Mesendoderm (in vitro differentiated cells): ENCODE data around the gene LETM1.
A peak's percentile ranks its signal among the peaks of the same experiment; 100 is the strongest.

ENCODE experiments used
- DNase-seq: peaks from one replicate; pipeline ENCODE4 v3.0.0; 2013
- H2AK5ac ChIP-seq: 2 replicates; pipeline ENCODE4 v1.6.1; 2013; ENCODE audit warnings: low read length, inconsistent platforms
- H2BK120ac ChIP-seq: 2 replicates; pipeline ENCODE4 v1.6.1; 2013; ENCODE audit warnings: low read depth, mild to moderate bottlenecking, low read length, moderate library complexity, mixed read lengths
- H2BK15ac ChIP-seq: replicated peaks from 2 replicates; pipeline ENCODE4 v1.6.1; 2013; ENCODE audit warnings: low read depth, mild to moderate bottlenecking, moderate library complexity
- H2BK5ac ChIP-seq: 2 replicates; pipeline ENCODE4 v1.6.1; 2013; ENCODE audit warnings: low read length, inconsistent platforms
- H3K18ac ChIP-seq: 2 replicates; pipeline ENCODE4 v1.6.1; 2013; ENCODE audit warnings: mild to moderate bottlenecking, low read length, mixed read lengths
- H3K23ac ChIP-seq: one replicate; pipeline ENCODE4 v1.6.1; 2013; ENCODE audit warnings: low read length
- H3K27ac ChIP-seq: 2 replicates; pipeline ENCODE4 v1.5.1; 2013; ENCODE audit warnings: low read depth, mild to moderate bottlenecking, inconsistent platforms, low read length, moderate library complexity
- H3K27me3 ChIP-seq: 2 replicates; pipeline ENCODE4 v1.6.1; 2013; ENCODE audit warnings: low read length, control low read depth, mild to moderate bottlenecking, inconsistent platforms; ENCODE audit not compliant: insufficient read depth, poor library complexity
- H3K36me3 ChIP-seq: 2 replicates; pipeline ENCODE4 v1.6.1; 2013; ENCODE audit warnings: low read length, inconsistent platforms; ENCODE audit not compliant: control insufficient read depth, insufficient read depth
- H3K4ac ChIP-seq: one replicate; pipeline ENCODE4 v1.6.1; 2013; ENCODE audit warnings: low read depth, mild to moderate bottlenecking, low read length, moderate library complexity
- H3K4me1 ChIP-seq: 2 replicates; pipeline ENCODE4 v1.6.1; 2013; ENCODE audit warnings: low read depth, low read length, inconsistent platforms; ENCODE audit not compliant: control insufficient read depth
- H3K4me2 ChIP-seq: 2 replicates; pipeline ENCODE4 v1.6.1; 2013; ENCODE audit warnings: low read length
- H3K4me3 ChIP-seq: 2 replicates; pipeline ENCODE4 v1.5.1; 2013; ENCODE audit warnings: mild to moderate bottlenecking, low read length
- H3K56ac ChIP-seq: one replicate; pipeline ENCODE4 v1.6.1; 2013; ENCODE audit warnings: low read length
- H3K79me1 ChIP-seq: 2 replicates; pipeline ENCODE4 v1.6.1; 2013; ENCODE audit warnings: low read length, inconsistent platforms
- H3K79me2 ChIP-seq: 2 replicates; pipeline ENCODE4 v1.6.1; 2013; ENCODE audit warnings: mild to moderate bottlenecking, low read length; ENCODE audit not compliant: control insufficient read depth, insufficient read depth
- H3K9ac ChIP-seq: 2 replicates; pipeline ENCODE4 v1.6.1; 2013; ENCODE audit warnings: low read length, inconsistent platforms
- H4K5ac ChIP-seq: one replicate; pipeline ENCODE4 v1.6.1; 2013; ENCODE audit warnings: low read length
- H4K8ac ChIP-seq: one replicate; pipeline ENCODE4 v1.6.1; 2013; ENCODE audit warnings: low read depth, mild to moderate bottlenecking, control low read depth, low read length, moderate library complexity
- WGBS: extraction: QIAGEN DNeasy Blood & Tissue Kit; methylation state at CpG from one replicate; pipeline ENCODE4 v1.1.7; 2013; ENCODE audit warnings: low lambda C conversion rate, missing lambda C conversion rate; ENCODE audit not compliant: insufficient coverage; ENCODE audit errors: extremely low coverage; 5-methylcytosine and 5-hydroxymethylcytosine counted together

LETM1 gene

DNA sequence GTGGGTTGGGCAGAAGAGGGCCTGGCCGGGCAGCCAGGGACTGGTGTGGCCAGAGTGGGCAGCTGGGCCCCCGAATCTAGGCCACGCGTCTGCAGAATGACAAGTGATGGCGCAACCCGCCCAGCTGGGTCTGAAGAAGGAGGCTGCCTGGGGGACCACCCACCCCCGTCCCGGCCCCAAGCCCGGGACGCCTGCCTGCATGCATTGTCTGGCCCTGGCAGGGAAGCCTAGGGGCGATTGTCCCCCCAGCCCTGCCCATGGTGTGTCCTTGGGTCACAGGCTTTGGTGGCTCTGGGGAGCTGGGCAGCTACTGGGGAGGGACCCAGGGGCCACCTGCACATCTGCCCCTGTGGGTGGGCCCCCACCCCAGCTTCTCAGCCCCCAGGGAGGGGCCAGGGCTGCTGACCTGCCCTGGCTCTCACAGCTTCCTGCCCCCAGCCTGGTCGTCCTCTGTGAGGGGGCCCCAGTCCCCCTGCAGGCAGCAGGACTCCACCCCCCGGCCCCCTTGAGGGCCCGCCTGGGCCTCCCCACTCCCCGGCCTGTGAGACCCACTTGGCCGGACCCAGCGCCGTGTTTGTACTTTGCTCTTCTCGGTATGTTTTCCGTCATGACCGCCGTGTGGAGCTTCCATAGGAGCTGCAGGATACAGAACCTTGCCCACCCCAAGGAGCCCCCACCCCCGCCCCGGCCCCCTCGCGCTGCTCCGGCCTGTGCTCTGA lies 57.9 kb downstream of the LETM1 start:
- H3K27me3 ChIP-seq, result no peaks in the 10 kb centered on the region
- WGBS, result no CpG with 5 or more reads among the region's 27 CpGs
- H3K18ac ChIP-seq, result no peak overlapping the region
- no peaks in the 10 kb centered on the region for H3K4me1 ChIP-seq
- H3K4me2 ChIP-seq, result no peak overlapping the region
- H2BK15ac ChIP-seq, result no peak overlapping the region
- peaks cover 14% of the 10 kb centered on the region for H3K79me1 ChIP-seq
- H2AK5ac ChIP-seq, result no peak overlapping the region
- no peak overlapping the region for H3K23ac ChIP-seq
- no peak overlapping the region for H3K27ac ChIP-seq
- H3K4ac ChIP-seq, result no peak overlapping the region
- H2BK5ac ChIP-seq, result no peak overlapping the region
- H3K79me2 ChIP-seq, result peaks cover 18% of the 10 kb centered on the region
- no peak overlapping the region for H4K8ac ChIP-seq
- H3K36me3 ChIP-seq, result no peaks in the 10 kb centered on the region
- no peak overlapping the region for H3K56ac ChIP-seq
- no peak overlapping the region for H3K9ac ChIP-seq
- DNase-seq, result no peak
- no peak overlapping the region for H4K5ac ChIP-seq
- no peak overlapping the region for H3K4me3 ChIP-seq
- H2BK120ac ChIP-seq, result no peak overlapping the region

DNA sequence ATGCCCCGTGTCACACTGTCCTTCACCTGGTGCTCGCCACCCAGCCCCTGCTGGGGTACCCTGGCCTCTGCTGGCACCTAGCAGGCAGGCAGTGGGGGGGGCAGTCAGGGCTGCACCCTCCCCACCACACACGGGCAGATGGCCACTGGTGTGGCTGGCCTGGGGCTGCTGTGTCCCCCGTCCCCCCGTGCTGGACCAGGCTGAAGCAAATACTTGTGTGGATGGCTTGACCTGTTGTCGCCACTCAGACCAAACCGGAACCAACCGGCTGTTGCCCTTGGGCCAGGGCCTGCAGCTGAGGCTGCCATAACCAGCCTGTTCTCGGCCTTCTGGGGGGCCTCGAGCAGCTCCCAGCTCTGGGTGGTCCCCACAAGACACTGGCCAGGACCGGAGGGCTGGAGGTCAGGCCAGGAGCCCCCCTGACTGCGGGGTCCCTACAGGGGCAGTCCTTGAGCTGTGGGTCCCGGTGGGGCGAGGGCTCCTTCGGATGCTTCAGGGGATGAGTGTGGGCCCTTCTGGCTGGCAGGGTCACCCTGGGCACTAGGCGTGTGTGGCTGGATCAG lies 58.6 kb downstream of the LETM1 start:
- H2BK15ac ChIP-seq, result no peak overlapping the region
- no peak overlapping the region for H2AK5ac ChIP-seq
- no peak overlapping the region for H3K4ac ChIP-seq
- no peaks in the 10 kb centered on the region for H3K36me3 ChIP-seq
- no peak overlapping the region for H4K5ac ChIP-seq
- H3K27me3 ChIP-seq, result no peaks in the 10 kb centered on the region
- no peak overlapping the region for H3K18ac ChIP-seq
- no peak overlapping the region for H2BK5ac ChIP-seq
- H3K79me1 ChIP-seq, result peaks cover 14% of the 10 kb centered on the region
- H3K27ac ChIP-seq, result no peak overlapping the region
- no peak overlapping the region for H3K23ac ChIP-seq
- H3K79me2 ChIP-seq, result peaks cover 18% of the 10 kb centered on the region
- DNase-seq, result no peak
- H3K4me2 ChIP-seq, result no peak overlapping the region
- no peak overlapping the region for H2BK120ac ChIP-seq
- no peaks in the 10 kb centered on the region for H3K4me1 ChIP-seq
- WGBS, result no CpG with 5 or more reads among the region's 16 CpGs
- H3K9ac ChIP-seq, result no peak overlapping the region
- H3K4me3 ChIP-seq, result no peak overlapping the region
- H4K8ac ChIP-seq, result no peak overlapping the region
- no peak overlapping the region for H3K56ac ChIP-seq

DNA sequence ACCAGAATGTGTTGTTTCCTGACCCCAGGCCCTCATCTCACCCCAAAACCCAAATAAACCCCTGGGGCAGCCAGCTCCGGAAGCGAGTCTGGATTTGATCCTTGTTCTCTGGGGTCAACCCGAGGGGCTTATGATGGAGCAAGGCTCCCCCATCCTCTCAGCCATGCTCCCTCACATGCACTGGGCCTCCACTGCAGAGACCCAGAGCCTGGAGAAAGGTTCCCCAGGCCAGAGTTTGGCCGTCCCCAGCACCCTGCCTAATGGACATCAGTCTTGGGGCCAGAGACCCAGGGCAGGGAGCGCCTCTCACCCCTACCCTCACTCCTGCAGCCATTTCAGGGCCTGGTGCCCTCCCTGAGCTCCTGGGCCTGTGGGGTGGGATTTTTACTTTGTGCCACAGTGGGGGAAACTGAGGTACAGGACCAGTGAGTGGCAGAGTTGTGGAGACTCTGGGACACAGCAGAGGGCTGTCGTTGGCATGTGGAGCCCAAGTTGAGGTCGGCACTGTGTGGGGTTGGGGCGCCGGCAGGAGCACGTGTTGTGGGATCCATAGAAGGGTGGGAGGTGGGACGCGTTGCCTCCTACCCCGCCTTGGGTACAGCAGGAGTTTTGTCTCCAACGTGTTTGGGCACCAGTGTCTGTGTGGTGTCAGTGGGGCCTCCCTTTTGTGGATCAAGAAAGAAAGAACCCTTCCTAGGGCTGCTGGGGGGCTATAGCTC lies 59.3 kb downstream of the LETM1 start:
- Histone ChIP-seq H3K27me3 (no peaks in the 10 kb centered on the region), H3K27ac (no peak overlapping the region), H2BK120ac (no peak overlapping the region), H3K18ac (no peak overlapping the region), H3K4me1 (no peaks in the 10 kb centered on the region), H4K5ac (no peak overlapping the region), H3K9ac (no peak overlapping the region), H2BK15ac (no peak overlapping the region), H2AK5ac (no peak overlapping the region), H3K4ac (no peak overlapping the region), H2BK5ac (no peak overlapping the region), H4K8ac (no peak overlapping the region), H3K36me3 (no peaks in the 10 kb centered on the region), H3K79me2 (peaks cover 18% of the 10 kb centered on the region), H3K56ac (no peak overlapping the region), H3K23ac (no peak overlapping the region), H3K79me1 (peaks cover 14% of the 10 kb centered on the region), H3K4me2 (no peak overlapping the region), H3K4me3 (no peak overlapping the region)
- no peak for DNase-seq
- WGBS, result no CpG with 5 or more reads among the region's 14 CpGs

DNA sequence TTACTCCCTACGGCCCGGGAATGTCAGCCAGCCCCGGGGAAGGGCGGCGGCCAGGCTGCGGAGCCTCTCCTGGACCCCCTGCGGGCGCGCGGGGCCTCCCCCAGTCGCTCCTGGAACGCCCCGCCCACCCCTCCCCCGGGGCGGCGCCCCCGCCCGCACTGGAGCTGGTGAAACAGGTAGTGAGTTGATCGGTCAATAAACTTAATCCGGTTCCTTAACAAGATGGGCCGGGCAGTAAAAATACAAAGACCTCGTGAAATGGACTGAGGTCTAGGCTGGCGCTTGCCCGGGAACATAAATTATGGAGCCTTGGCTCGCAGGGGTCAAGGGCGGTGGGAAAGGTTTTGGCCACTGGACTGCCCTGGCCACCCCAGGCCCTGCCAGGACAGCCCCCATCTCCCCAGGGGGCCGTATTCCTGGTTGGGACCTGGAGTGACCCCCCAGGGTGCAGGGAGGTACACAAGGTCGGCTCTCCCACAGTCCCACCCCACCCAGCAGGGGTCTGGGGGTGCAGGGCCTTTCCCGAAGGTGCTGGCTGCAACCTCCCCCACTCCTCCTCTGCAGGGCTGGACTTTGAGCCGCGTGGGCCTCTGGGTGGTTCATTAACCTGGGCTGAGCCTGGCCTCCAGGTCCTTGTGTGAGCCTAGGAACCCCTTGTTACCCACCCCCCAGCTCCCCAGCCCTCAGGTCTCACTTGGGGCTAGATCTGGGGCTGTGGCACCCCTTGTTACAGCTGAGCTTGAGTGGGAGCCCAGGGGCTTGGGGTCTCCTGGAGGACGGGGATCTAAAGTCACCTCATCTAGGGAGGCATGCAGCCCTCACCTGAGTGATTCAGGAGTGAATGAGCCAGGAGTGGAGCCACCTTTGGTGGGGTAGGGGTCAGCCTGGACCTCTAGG lies 60.4 kb downstream of the LETM1 start:
- H3K56ac ChIP-seq, result peak overlapping the region; percentile 95
- no peak overlapping the region for H4K8ac ChIP-seq
- H4K5ac ChIP-seq, result no peak overlapping the region
- no peaks in the 10 kb centered on the region for H3K27me3 ChIP-seq
- H3K27ac ChIP-seq, result no peak overlapping the region
- peak; percentile 51 for DNase-seq
- H2BK15ac ChIP-seq, result no peak overlapping the region
- no peak overlapping the region for H3K4me3 ChIP-seq
- peaks cover 14% of the 10 kb centered on the region for H3K79me1 ChIP-seq
- peak overlapping the region; percentile 79 for H3K4me2 ChIP-seq
- H3K4ac ChIP-seq, result peak overlapping the region; percentile 5
- no peak overlapping the region for H3K18ac ChIP-seq
- no CpG with 5 or more reads among the region's 32 CpGs for WGBS
- H3K23ac ChIP-seq, result no peak overlapping the region
- no peaks in the 10 kb centered on the region for H3K4me1 ChIP-seq
- H2AK5ac ChIP-seq, result no peak overlapping the region
- no peak overlapping the region for H2BK120ac ChIP-seq
- peaks cover 18% of the 10 kb centered on the region for H3K79me2 ChIP-seq
- H3K9ac ChIP-seq, result no peak overlapping the region
- H3K36me3 ChIP-seq, result no peaks in the 10 kb centered on the region
- no peak overlapping the region for H2BK5ac ChIP-seq

DNA sequence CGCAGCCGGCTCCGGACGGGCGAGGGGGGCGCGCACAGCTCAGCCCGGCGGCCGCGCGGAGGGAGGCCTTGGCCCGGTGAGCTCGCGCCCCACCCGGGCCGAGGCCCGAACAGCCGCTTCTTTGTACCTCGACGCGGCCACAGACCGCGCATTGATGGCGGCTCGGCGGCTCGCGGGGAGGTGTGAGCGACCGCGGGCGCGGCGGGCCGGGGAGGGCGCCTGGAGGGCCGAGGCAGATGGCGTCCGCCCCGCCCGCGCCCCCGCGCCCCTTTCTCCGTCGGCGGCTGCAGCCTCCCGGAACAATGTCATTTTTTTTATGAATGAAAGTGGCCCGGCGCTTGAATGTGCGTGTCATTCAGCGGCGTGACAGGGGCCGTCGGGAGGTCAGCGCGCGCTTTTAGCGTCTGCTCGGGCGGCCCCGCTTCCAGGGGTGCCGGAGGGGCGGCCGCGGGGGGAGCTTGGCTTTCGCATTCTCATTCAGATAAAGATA lies 61.1 kb downstream of the LETM1 start:
- H3K9ac ChIP-seq, result peak overlapping the region; percentile 91
- H3K4me2 ChIP-seq, result peak overlapping the region; percentile 79
- no peak overlapping the region for H3K27ac ChIP-seq
- peaks cover 14% of the 10 kb centered on the region for H3K79me1 ChIP-seq
- WGBS, result no CpG with 5 or more reads among the region's 68 CpGs
- no peak overlapping the region for H2BK15ac ChIP-seq
- H3K36me3 ChIP-seq, result no peaks in the 10 kb centered on the region
- H4K8ac ChIP-seq, result no peak overlapping the region
- no peak overlapping the region for H4K5ac ChIP-seq
- H3K56ac ChIP-seq, result peak overlapping the region; percentile 95
- peaks cover 18% of the 10 kb centered on the region for H3K79me2 ChIP-seq
- peak overlapping the region; percentile 70 for H3K4me3 ChIP-seq
- no peak overlapping the region for H2BK5ac ChIP-seq
- no peak overlapping the region for H2AK5ac ChIP-seq
- H3K23ac ChIP-seq, result peak overlapping the region; percentile 48
- H3K18ac ChIP-seq, result peak overlapping the region; percentile 64
- no peak for DNase-seq
- no peak overlapping the region for H3K4ac ChIP-seq
- no peaks in the 10 kb centered on the region for H3K27me3 ChIP-seq
- no peak overlapping the region for H2BK120ac ChIP-seq
- no peaks in the 10 kb centered on the region for H3K4me1 ChIP-seq
